GM19238 (cell line): ENCODE results near the gene CEP83.

ENCODE experiments used
- DNase-seq: peaks from one replicate; pipeline ENCODE4 v3.0.0; 2011; ENCODE audit warnings: low spot score; ENCODE audit not compliant: insufficient read length

Gene CEP83

GRCh38 chr12:94269316-94269999, 190.2 kb downstream of the CEP83 start:
- DNase-seq, result no peak

DNA sequence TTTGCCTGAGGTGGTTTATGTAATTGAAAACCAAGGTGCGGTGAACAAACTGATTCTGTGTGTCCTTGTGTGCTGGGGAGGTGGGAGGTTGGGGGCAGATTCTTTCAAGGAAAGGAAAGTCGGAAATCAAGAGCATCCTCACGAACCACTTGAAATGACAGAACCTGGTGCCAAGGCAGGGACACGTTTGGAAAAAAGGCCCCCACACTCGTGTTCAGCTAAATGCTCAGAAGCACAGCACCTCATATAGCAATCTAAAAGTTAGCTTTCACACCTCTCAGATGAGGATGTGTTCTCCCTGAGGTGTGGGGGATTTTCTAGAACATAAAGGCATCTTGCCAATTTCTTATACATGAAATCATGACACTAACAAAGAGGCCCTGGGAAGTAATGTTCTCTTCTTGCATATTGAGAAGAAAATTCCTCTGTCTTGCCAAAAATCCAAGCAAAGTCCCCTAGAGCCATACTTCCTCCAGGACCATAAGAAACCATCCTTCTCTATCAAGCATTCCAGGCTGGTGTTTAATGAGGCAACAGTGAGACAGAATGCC, 191.7 kb downstream of the CEP83 start:
- DNase-seq, result no peak

- no peak for DNase-seq
These were observed 192.2 kb downstream of the CEP83 start for GRCh38 chr12:94267537-94267872.

GRCh38 chr12:94266796-94267536, 192.7 kb downstream of the CEP83 start:
- no peak for DNase-seq

GRCh38 chr12:94265966-94266745, 193.5 kb downstream of the CEP83 start:
- DNase-seq, result no peak

DNA sequence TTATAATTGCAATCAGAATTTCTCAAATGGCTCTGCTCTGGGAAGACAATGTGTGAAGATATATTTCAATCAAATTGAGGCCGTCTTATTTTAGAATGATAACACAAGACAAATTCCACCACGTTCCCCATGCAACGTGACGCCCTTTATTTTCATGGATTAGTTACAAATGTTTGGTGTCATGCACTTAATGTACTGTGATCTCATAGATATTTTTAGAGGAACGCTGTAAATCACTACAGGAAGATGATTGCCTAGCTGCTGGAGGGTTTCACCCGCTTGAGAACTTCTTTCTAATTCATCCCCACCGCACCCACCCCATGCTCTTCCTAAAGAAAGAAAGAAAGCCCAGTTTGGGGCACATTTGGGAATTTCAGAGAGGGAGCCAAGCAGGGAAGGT, 194.1 kb downstream of the CEP83 start:
- no peak for DNase-seq

DNA sequence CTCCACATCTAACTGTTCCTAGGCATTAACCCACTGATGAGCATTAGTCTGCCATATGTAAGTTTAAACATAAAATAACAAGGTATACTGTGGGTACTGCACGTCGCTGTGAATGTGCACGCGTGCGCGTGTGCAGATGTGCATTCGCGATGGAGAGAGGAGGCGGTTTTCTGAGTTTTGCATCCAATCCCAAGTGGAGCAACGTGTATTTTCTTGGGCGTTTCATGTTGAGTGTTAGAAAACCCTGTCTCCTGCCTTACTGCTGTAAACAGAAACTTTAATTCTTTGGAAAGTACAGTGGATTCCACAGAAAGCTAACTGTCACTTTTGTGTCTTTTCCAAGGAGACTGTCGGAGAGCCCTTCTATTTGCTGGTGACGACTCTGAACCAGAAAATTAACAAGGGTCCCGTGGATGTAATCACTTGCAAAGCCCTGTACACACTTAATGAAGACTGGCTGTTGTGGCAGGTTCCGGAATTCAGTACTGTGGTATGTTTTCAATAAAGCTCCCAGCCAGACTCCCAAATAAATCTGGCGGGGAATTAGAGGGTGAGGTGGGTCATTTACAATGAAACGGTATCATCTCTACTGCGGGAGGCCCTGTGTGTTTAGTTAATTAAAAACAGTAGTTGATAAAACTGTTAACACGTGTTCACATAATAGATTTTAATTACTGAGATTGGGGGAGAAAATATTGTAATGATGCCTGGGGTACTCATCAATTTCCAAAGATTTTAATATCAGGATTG, 194.8 kb downstream of the CEP83 start:
- DNase-seq, result no peak

DNA sequence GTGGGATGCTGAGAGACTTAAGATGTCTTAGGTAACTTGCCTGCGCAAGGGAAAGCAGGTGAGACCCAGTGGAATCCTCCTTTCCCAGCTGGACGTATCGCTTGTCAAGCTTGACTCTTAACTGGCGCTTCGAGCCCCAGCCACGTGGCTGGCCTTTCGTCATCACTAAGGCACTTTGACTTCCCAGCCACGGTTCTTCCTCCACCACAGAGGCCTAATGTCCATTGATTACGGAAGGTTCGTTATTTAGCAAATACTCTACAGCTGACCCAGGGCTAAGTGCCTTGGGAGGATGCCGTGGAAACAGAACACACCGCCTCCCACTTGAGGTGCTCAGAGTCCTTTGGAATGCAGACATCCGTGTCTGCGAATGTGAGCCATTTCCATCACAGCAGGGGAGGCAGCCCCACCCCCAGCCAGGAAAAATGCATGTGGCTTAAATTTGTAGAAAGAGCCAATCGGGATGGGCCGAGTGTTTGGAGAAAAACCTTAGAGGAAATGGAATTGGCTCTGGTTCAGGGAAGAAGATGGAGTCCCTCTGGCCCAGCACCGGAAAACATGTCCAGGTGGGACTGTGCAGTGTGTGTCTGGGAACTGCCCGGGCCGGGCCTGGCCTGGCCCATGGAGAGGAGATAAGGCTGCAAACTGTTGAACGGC, 195.6 kb downstream of the CEP83 start:
- DNase-seq, result no peak

- DNase-seq, result no peak
These were observed 196.5 kb downstream of the CEP83 start for GRCh38 chr12:94263011-94263811.

DNA sequence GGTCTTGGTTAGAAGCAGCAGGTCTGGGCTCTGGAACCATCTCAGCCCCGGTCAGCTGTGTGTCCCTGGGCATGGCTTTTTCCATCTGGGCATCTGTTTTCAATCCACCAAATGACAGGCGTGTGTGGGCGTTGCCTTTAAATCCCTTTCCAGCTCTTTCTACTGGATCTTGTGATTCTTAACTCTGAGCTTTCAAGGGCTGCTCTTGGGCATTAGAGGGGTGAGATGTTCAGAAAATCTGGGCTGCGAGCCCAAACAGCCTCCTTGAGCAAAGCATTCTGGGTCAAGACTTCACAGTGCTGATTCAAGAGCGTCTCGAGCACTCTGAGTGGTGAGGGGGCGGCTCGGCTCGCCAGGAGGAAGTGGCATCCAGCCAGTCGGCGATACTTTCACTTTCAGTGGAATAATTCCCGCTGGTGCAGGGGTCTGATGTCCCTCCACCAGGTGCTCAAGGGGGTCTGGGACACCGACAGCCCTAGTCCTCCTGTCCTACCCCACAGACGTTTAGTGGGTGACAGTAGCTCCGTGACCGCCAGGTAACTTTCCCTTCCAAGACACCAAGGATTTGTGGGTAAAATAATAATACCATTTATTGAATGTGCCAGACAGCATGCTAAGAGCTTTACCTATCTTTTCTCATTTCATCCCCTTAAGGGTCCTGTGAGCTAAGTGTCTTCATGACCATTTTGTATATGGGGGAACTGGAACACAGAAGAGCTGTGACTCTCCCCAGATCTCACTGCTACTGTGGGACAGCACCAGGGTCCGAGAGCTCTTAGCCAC, 197.2 kb downstream of the CEP83 start:
- peak; percentile 58 for DNase-seq

GRCh38 chr12:94261786-94262185, 197.9 kb downstream of the CEP83 start:
- no peak for DNase-seq

DNA sequence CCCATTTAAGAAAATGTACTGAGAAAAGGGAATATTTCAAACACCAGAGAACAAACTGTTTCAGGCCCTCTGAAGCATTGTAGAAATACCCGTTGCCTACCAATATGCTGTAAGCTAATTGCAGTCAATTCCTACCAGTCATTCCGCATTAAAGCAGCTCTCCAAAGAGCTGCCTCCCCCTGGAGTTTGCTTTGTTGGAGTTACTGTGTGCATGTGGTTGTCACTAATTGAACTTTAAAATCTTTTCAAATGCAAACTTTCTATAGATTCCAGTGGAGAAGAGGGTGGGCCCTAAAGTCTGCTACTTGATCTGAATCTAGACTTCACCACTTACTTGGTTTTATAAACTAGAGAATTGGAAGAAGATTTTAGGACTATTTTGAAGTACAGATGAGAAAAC, 198.5 kb downstream of the CEP83 start:
- no peak for DNase-seq

DNA sequence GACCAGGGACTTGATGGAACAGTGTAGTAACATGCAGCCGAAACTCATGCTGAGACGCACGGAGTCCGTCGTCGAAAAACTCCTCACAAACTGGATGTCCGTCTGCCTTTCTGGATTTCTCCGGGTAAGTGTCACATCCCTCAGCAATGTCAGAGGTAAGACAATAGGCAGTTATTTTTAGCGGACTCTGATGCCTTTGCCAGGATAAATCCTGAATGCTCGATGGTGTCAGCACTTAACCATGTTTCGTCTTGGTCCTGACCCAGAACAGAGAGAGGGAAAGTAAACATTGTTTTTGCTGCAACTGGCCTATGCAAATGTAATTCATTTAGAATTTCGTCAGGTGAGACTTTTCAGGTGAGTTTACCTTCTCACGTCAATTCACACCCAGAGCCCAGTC, 198.9 kb downstream of the CEP83 start:
- DNase-seq, result no peak

GRCh38 chr12:94260017-94260416, 199.7 kb downstream of the CEP83 start:
- no peak for DNase-seq

DNA sequence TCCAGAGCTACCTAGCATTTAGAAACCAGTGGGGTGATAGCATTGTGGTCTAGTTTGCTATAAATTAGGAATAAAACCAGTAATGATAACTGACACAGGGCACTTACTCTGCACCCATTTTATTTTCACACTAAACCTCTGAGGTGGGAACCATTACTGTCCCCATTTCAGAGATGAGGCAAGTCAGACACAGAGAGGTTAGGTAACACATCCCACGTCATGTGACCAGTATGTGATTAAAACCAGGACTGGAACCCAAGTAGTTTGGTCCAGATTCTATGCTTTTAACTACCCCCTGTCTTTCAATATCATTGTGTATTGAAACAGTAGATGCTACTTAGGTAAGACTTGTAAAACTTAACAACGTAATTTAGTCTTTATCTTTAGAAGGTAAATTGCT, 201.1 kb downstream of the CEP83 start:
- DNase-seq, result no peak
